Thyroid gland (tissue), 4 donors: Measurements from ENCODE around the gene NR4A3.

ENCODE experiments used
- CTCF ChIP-seq, 6 experiments: fragments of 200-600 bp in 3 of 6; fragments of 450-650 bp in 3 of 6; sonication (generic) in 3 of 6; IDR thresholded peaks; one replicate each; pipeline ENCODE4 v1.5.1; 2016 to 2019; ENCODE audit warnings: antibody characterized with exemption in 6 of 6, mild to moderate bottlenecking in 2 of 6, inconsistent platforms in 1 of 6, moderate library complexity in 1 of 6
- POLR2A ChIP-seq, 2 donors: fragments of 450-650 bp; IDR thresholded peaks; one replicate each; pipeline ENCODE4 v1.6.1; 2017; ENCODE audit warnings: antibody characterized with exemption in 2 of 2, mild to moderate bottlenecking in 2 of 2, moderate library complexity in 1 of 2

GRCh38 chr9:99906403-99907207, 84.9 kb downstream of the NR4A3 start, which contains the start of gene STX17:
- TF ChIP-seq CTCF (IDR thresholded peaks at IDR 0.05) (no peak), POLR2A (IDR thresholded peaks at IDR 0.05) (peak; percentile 44 to 84)
